ENCODE results near the gene ROCK2. TPM values are rescaled to one million over a fixed set of nuclear protein-coding genes. Genes with fewer than 3 reads are reported as not detected.
"Not testable (repeated sequence)": the region's sequence is repeated elsewhere in the genome, so short reads cannot be mapped to it uniquely, and the experiment has no call there.

Gene ROCK2
- total and polyA plus RNA-seq, 4 experiments from 2014 or later, result 4.0 to 26.7 (median 21.6) TPM

- H3K27ac ChIP-seq (ENCODE audit: low read depth, low read length), result no peak overlapping the region
- peaks cover 28 to 57% (median 46%) of the 10 kb centered on the region in 4 donors for H3K4me1 Mint-ChIP-seq
- intact Hi-C loops (cut with micrococcal nuclease), result no loop called here
Observed at GRCh38 chr2:11337909-11338308, 6.5 kb downstream of the ROCK2 start.

DNA sequence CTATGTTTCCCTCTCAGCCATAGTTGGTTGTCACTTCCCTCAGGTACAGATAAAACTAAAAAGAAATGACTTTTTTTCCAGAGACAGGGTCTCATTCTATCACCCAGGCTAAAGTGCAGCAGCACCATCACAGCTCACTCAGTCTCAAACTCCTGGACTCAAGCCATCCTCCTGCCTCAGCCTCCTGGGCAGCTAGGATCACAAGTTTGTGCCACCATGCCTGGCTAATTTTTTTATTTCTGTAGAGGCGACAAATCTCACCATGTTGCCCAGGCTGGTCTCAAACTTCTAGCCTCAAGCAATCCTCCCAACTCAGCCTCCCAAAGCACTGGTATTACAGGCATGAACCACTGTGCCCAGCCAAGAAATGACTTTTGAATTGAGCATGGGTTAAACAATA is 8.2 kb downstream of the ROCK2 start:
- Histone ChIP-seq H3K4me3 (ENCODE audit: low read length in 2 of 2) (no peak overlapping the region), H3K27me3 (ENCODE audit: insufficient read depth, low read length) (no peaks in the 10 kb centered on the region), H3K27ac (ENCODE audit: low read depth, low read length) (no peak overlapping the region), H3K9me3 (ENCODE audit: control insufficient read depth in 1 of 2, low read length in 2 of 2) (no peaks in the 10 kb centered on the region), H3K4me1 (ENCODE audit: insufficient read depth, low read length) (peaks cover 13% of the 10 kb centered on the region), H3K36me3 (ENCODE audit: insufficient read depth, low read length) (no peaks in the 10 kb centered on the region)
- Mint-ChIP-seq H3K4me1 (peaks cover 22 to 46% (median 39%) of the 10 kb centered on the region in 4 donors), H3K4me3 (no peak overlapping the region), H3K36me3 (peaks cover 0 to 11% of the 10 kb centered on the region in 2 donors), H3K27ac (no peak overlapping the region), H3K27me3 (no peaks in the 10 kb centered on the region), H3K9me3 (peaks cover 0 to 6% (median 0%) of the 10 kb centered on the region in 8 donors)
- POLR2A ChIA-PET (ENCODE audit: partially characterized antibody), result no interaction called here
- CTCF ChIA-PET (ENCODE audit: partially characterized antibody), result no interaction called here
- intact Hi-C loops (cut with micrococcal nuclease), result no loop called here
- no peak for DNase-seq

More at GRCh38 chr2:11337909-11338308, 6.5 kb downstream of the ROCK2 start:
- no peak for DNase-seq
- Histone ChIP-seq H3K27me3 (ENCODE audit: insufficient read depth, low read length) (no peaks in the 10 kb centered on the region), H3K36me3 (ENCODE audit: insufficient read depth, low read length) (no peaks in the 10 kb centered on the region), H3K4me1 (ENCODE audit: insufficient read depth, low read length) (peaks cover 30% of the 10 kb centered on the region), H3K4me3 (ENCODE audit: low read length in 2 of 2) (no peak overlapping the region), H3K9me3 (ENCODE audit: control insufficient read depth in 1 of 2, low read length in 2 of 2) (no peaks in the 10 kb centered on the region)
- ChIA-PET CTCF (ENCODE audit: partially characterized antibody) (no interaction called here), POLR2A (ENCODE audit: partially characterized antibody) (no interaction called here)
- Mint-ChIP-seq H3K9me3 (peaks cover 0 to 3% (median 0%) of the 10 kb centered on the region in 8 donors), H3K4me3 (no peak overlapping the region), H3K36me3 (peaks cover 2 to 8% of the 10 kb centered on the region in 2 donors), H3K27me3 (no peaks in the 10 kb centered on the region), H3K27ac (no peak overlapping the region)

DNA sequence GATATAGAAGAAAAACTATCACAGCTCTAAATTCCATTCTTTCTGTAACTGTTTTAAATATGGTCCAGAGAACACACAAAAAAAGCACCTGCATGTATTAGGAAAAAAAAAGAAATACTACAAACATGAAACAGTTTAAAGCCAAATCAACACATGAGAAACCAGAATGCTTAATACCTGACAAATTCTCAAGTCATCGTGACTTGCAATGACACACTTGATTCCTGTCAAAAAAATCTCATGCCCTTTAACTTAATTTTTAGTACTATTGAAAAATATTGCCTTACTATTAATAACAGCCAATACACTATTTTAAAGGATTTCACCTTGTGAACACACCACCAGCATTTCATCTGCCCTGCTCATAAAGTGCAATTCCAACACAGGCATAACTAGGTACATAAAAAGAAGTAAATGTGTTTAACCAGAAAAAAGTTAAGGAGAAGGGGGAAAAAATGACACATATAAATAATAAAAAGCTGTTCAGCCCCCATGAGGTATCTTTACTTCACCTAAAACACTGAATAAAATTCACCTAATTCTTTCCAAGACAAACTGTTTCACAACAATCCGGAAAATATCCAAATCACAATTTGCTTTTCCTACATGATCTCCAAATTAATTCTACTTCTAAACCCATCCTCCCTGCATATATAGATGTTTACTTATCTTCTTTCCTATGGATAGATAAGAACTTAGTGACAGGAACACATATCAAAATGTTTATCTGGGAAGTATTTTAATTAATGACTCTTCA is 10.8 kb downstream of the ROCK2 start:
- H3K4me1 ChIP-seq (ENCODE audit: insufficient read depth, low read length), result no peaks in the 10 kb centered on the region
- peaks cover 9 to 26% (median 24%) of the 10 kb centered on the region in 4 donors for H3K4me1 Mint-ChIP-seq
- H3K27ac ChIP-seq (ENCODE audit: low read depth, low read length), result no peak overlapping the region
- ChIA-PET POLR2A (ENCODE audit: partially characterized antibody) (no interaction called here), CTCF (ENCODE audit: partially characterized antibody) (interaction anchor here (1.0 kb wide), 1 partner anchor 27 kb away, joined by 3 read pairs; no protein-coding TSS in a partner anchor)
- H3K36me3 Mint-ChIP-seq, result peaks cover 0 to 11% of the 10 kb centered on the region in 2 donors
- H3K9me3 ChIP-seq (ENCODE audit: control insufficient read depth in 1 of 2, low read length in 2 of 2), result no peaks in the 10 kb centered on the region
- no peak overlapping the region for H3K4me3 ChIP-seq (ENCODE audit: low read length in 2 of 2)
- no peaks in the 10 kb centered on the region for H3K27me3 Mint-ChIP-seq
- no peak overlapping the region for H3K4me3 Mint-ChIP-seq
- H3K27me3 ChIP-seq (ENCODE audit: insufficient read depth, low read length), result no peaks in the 10 kb centered on the region
- H3K9me3 Mint-ChIP-seq, result peaks cover 0 to 6% (median 0%) of the 10 kb centered on the region in 8 donors
- intact Hi-C loops (cut with micrococcal nuclease), result no loop called here
- H3K27ac Mint-ChIP-seq, result no peak overlapping the region
- no peaks in the 10 kb centered on the region for H3K36me3 ChIP-seq (ENCODE audit: insufficient read depth, low read length)
- DNase-seq, result no peak

DNA sequence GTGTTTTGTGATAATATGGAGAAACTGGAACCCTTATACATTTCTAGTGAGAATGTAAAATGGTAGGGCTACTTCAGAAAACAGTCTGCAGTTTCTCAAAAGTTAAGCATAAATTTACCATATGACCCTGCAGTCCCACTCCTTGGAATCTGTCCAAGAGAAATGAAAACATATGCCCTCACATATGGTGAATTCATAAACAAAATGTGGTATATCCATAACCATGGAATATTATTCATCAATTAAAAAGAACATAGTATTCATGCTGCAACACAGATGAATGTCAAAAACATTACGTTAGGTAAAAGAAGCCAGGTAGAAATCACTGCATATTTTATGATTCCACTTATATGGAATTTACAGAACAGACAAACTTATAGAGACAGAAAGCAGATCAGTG is 11.8 kb downstream of the ROCK2 start:
- no peaks in the 10 kb centered on the region for H3K27me3 Mint-ChIP-seq
- no peak overlapping the region for H3K27ac ChIP-seq (ENCODE audit: low read depth, low read length)
- no peaks in the 10 kb centered on the region for H3K9me3 ChIP-seq (ENCODE audit: control insufficient read depth in 1 of 2, low read length in 2 of 2)
- H3K4me3 Mint-ChIP-seq, result no peak overlapping the region
- intact Hi-C loops (cut with micrococcal nuclease), result no loop called here
- ChIA-PET POLR2A (ENCODE audit: partially characterized antibody) (no interaction called here), CTCF (ENCODE audit: partially characterized antibody) (no interaction called here)
- H3K36me3 Mint-ChIP-seq, result peaks cover 0 to 8% of the 10 kb centered on the region in 2 donors
- H3K4me1 ChIP-seq (ENCODE audit: insufficient read depth, low read length), result no peaks in the 10 kb centered on the region
- no peaks in the 10 kb centered on the region for H3K36me3 ChIP-seq (ENCODE audit: insufficient read depth, low read length)
- peaks cover 0 to 6% (median 0%) of the 10 kb centered on the region in 8 donors for H3K9me3 Mint-ChIP-seq
- no peak overlapping the region for H3K4me3 ChIP-seq (ENCODE audit: low read length in 2 of 2)
- H3K27me3 ChIP-seq (ENCODE audit: insufficient read depth, low read length), result no peaks in the 10 kb centered on the region
- no peak overlapping the region for H3K27ac Mint-ChIP-seq
- no peak for DNase-seq
- H3K4me1 Mint-ChIP-seq, result peaks cover 13 to 28% (median 26%) of the 10 kb centered on the region in 4 donors

DNA sequence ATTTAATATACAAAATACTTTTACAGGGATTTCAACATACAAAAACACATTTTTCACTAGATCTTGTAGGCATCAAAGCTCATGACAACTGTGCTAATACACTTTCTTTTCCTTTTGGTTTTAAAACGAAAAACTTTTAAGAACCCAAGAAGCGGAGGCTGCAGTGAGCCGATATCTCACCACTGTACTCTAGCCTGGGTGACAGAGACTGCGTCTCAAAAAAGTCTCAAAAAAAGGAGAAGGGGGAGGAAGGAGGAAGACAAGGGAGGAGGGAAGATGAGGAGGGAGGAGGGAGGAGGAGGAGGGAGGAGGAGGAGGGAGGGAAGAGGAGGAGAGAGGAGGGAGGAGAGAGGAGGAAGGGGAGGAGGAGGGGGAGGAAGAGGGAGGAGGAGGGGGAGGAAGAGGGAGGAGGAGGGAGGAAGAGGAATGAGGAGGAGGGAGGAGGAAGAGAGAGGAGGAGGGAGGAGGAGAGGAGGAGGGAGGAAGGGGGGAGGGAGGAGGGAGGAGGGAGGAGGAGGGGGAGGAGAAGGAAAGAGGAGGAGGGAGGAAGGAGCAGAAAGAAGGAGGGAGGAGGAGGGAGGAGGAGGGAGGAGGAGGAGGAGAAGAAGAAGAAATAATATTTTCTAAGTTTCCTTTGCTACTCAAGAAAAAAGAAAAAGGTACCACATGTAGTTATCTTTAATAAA is 13.8 kb downstream of the ROCK2 start:
- Mint-ChIP-seq H3K9me3 (peaks cover 0 to 4% (median 0%) of the 10 kb centered on the region in 8 donors), H3K4me1 (peaks cover 9 to 24% (median 21%) of the 10 kb centered on the region in 4 donors), H3K27me3 (no peaks in the 10 kb centered on the region), H3K4me3 (no peak overlapping the region), H3K36me3 (peaks cover 0 to 4% of the 10 kb centered on the region in 2 donors), H3K27ac (no peak overlapping the region)
- ChIA-PET POLR2A (ENCODE audit: partially characterized antibody) (no interaction called here), CTCF (ENCODE audit: partially characterized antibody) (interaction anchor here (1.0 kb wide), 1 partner anchor 15 kb away, joined by 3 read pairs; no protein-coding TSS in a partner anchor)
- no peak for DNase-seq
- no peaks in the 10 kb centered on the region for H3K27me3 ChIP-seq (ENCODE audit: insufficient read depth, low read length)
- H3K4me3 ChIP-seq (ENCODE audit: low read length in 2 of 2), result no peak overlapping the region
- no peaks in the 10 kb centered on the region for H3K9me3 ChIP-seq (ENCODE audit: control insufficient read depth in 1 of 2, low read length in 2 of 2)
- no peaks in the 10 kb centered on the region for H3K36me3 ChIP-seq (ENCODE audit: insufficient read depth, low read length)
- H3K4me1 ChIP-seq (ENCODE audit: insufficient read depth, low read length), result peaks cover 8% of the 10 kb centered on the region
- intact Hi-C loops (cut with micrococcal nuclease), result no loop called here
- H3K27ac ChIP-seq (ENCODE audit: low read depth, low read length), result no peak overlapping the region

GRCh38 chr2:11329776-11330175 is 14.7 kb downstream of the ROCK2 start:
- Mint-ChIP-seq H3K36me3 (peaks cover 0 to 4% of the 10 kb centered on the region in 2 donors), H3K27me3 (no peaks in the 10 kb centered on the region), H3K9me3 (peaks cover 0 to 4% (median 0%) of the 10 kb centered on the region in 8 donors), H3K4me1 (peaks cover 9 to 18% (median 16%) of the 10 kb centered on the region in 4 donors), H3K4me3 (no peak overlapping the region), H3K27ac (no peak overlapping the region)
- H3K4me1 ChIP-seq (ENCODE audit: insufficient read depth, low read length), result peaks cover 8% of the 10 kb centered on the region
- CTCF ChIA-PET (ENCODE audit: partially characterized antibody), result no interaction called here
- no peak overlapping the region for H3K27ac ChIP-seq (ENCODE audit: low read depth, low read length)
- H3K9me3 ChIP-seq (ENCODE audit: control insufficient read depth in 1 of 2, low read length in 2 of 2), result no peaks in the 10 kb centered on the region
- POLR2A ChIA-PET (ENCODE audit: partially characterized antibody), result no interaction called here
- no peak overlapping the region for H3K4me3 ChIP-seq (ENCODE audit: low read length in 2 of 2)
- H3K36me3 ChIP-seq (ENCODE audit: insufficient read depth, low read length), result no peaks in the 10 kb centered on the region
- intact Hi-C loops (cut with micrococcal nuclease), result no loop called here
- no peaks in the 10 kb centered on the region for H3K27me3 ChIP-seq (ENCODE audit: insufficient read depth, low read length)
- no peak for DNase-seq

DNA sequence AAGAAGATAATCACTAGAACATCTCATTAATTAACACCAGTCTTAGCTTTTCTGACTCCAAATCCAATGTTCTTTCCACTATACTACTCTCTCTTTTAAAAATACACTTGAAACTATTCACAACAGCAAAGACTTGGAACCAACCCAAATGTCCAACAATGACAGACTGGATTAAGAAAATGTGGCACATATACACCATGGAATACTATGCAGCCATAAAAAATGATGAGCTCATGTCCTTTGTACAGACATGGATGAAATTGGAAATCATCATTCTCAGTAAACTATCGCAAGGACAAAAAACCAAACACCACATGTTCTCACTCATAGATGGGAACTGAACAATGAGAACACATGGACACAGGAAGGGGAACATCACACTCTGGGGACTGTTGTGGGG is 15.9 kb downstream of the ROCK2 start:
- H3K27ac ChIP-seq (ENCODE audit: low read depth, low read length); H3K36me3 Mint-ChIP-seq; POLR2A ChIA-PET (ENCODE audit: partially characterized antibody); DNase-seq; intact Hi-C loops (cut with micrococcal nuclease); H3K36me3 ChIP-seq (ENCODE audit: insufficient read depth, low read length); H3K4me3 ChIP-seq (ENCODE audit: low read length in 2 of 2); H3K4me3 Mint-ChIP-seq; H3K4me1 ChIP-seq (ENCODE audit: insufficient read depth, low read length); H3K27me3 Mint-ChIP-seq; H3K9me3 Mint-ChIP-seq; H3K27me3 ChIP-seq (ENCODE audit: insufficient read depth, low read length); H3K9me3 ChIP-seq (ENCODE audit: control insufficient read depth in 1 of 2, low read length in 2 of 2): not testable (repeated sequence)
- Mint-ChIP-seq H3K27ac (peak overlapping the region in 1 of 7 donors; percentile 31), H3K4me1 (peaks cover 12 to 19% (median 16%) of the 10 kb centered on the region in 4 donors)
- CTCF ChIA-PET (ENCODE audit: partially characterized antibody), result interaction anchor here (1.1 kb wide), 1 partner anchor 18 kb away, joined by 4 read pairs; no protein-coding TSS in a partner anchor

Data from CD4-positive, alpha-beta memory T cell (primary cell).